ENCODE measurements around the gene CEP112. TPM values are rescaled to one million over a fixed set of nuclear protein-coding genes. Genes with fewer than 3 reads are reported as not detected.

CEP112 gene
- total RNA-seq, 1 donor from 2014 or later, result 9.7 TPM

DNA sequence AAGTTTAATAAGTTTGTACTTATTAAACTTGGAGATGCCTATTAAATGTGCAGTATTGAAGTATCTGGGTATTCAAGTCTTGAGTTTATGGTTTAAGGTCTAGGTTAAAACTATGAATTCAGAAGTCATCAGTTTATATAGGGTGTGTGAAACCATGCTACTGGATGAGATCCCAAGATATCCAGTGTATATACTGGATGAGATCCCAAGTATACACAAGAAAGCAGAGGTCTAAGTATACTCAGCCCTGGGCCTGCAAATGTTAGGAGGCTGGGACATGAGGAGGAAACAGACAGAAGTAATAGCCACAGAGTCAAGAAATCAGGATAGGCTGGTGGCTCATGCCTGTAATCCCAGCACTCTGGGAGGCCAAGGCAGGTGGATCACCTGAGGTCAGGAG is 436.1 kb downstream of the CEP112 start:
- Histone ChIP-seq H3K4me3 (no peak overlapping the region), H3K36me3 (no peaks in the 10 kb centered on the region), H3K4me2 (no peak overlapping the region), H3K79me2 (ENCODE audit: low read depth) (no peaks in the 10 kb centered on the region), H3K27me3 (no peaks in the 10 kb centered on the region), H3F3A (ENCODE audit: low read depth) (no peaks in the 10 kb centered on the region), H4K20me1 (ENCODE audit: low read depth) (no peaks in the 10 kb centered on the region), H3K4me1 (no peaks in the 10 kb centered on the region), H3K27ac (no peak overlapping the region), H3K9me3 (ENCODE audit: low read depth) (no peaks in the 10 kb centered on the region), H3K9ac (no peak overlapping the region), H2AFZ (replicated peaks) (no peak overlapping the region)
- no peak for DNase-seq (ENCODE audit: low spot score)
- peaks cover 6% of the 10 kb centered on the region for H3K4me1 Mint-ChIP-seq
- H3K27me3 Mint-ChIP-seq (ENCODE audit: insufficient read depth, low read depth), result peaks cover 2% of the 10 kb centered on the region
- no peaks in the 10 kb centered on the region for H3K9me3 Mint-ChIP-seq
- TF ChIP-seq, protein P1, sequence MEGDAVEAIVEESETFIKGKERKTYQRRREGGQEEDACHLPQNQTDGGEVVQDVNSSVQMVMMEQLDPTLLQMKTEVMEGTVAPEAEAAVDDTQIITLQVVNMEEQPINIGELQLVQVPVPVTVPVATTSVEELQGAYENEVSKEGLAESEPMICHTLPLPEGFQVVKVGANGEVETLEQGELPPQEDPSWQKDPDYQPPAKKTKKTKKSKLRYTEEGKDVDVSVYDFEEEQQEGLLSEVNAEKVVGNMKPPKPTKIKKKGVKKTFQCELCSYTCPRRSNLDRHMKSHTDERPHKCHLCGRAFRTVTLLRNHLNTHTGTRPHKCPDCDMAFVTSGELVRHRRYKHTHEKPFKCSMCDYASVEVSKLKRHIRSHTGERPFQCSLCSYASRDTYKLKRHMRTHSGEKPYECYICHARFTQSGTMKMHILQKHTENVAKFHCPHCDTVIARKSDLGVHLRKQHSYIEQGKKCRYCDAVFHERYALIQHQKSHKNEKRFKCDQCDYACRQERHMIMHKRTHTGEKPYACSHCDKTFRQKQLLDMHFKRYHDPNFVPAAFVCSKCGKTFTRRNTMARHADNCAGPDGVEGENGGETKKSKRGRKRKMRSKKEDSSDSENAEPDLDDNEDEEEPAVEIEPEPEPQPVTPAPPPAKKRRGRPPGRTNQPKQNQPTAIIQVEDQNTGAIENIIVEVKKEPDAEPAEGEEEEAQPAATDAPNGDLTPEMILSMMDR (IDR thresholded peaks at IDR 0.05), result no peak
- TF ChIP-seq EZH2phosphoT487 (IDR thresholded peaks at IDR 0.05) (no peak), EZH2 (IDR thresholded peaks at IDR 0.05) (no peak)
- H3K36me3 Mint-ChIP-seq, result peaks cover 4% of the 10 kb centered on the region
- H3K27ac Mint-ChIP-seq, result no peak overlapping the region
- H3K4me3 Mint-ChIP-seq, result no peak overlapping the region

DNA sequence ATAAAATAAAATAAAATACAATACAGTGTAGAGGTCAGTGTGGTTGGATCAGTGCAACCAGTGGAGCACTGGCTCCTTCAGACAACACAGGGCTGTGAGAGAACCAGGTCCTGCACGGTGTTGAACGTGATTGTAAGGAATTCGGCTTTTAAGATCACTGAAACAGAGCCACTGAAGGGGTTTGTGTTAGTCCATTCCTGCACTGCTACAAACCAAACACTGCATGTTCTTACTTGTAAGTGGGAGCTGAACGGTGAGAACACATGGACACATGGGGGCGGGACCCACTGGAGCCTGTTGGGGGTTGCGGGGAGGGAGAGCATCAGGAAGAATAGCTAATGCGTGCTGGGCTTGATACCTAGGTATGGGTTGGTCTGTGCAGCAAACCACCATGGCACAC is 437.3 kb downstream of the CEP112 start:
- no peaks in the 10 kb centered on the region for H3K79me2 ChIP-seq (ENCODE audit: low read depth)
- H3K9me3 ChIP-seq (ENCODE audit: low read depth), result no peaks in the 10 kb centered on the region
- no peaks in the 10 kb centered on the region for H3K27me3 ChIP-seq
- no peak overlapping the region for H3K9ac ChIP-seq
- DNase-seq (ENCODE audit: low spot score), result no peak
- H4K20me1 ChIP-seq (ENCODE audit: low read depth), result no peaks in the 10 kb centered on the region
- H3K27me3 Mint-ChIP-seq (ENCODE audit: insufficient read depth, low read depth), result peaks cover 2% of the 10 kb centered on the region
- H3K4me3 ChIP-seq, result no peak overlapping the region
- no peak overlapping the region for H3K4me3 Mint-ChIP-seq
- no peak overlapping the region for H3K27ac Mint-ChIP-seq
- H3K36me3 Mint-ChIP-seq, result peaks cover 4% of the 10 kb centered on the region
- no peaks in the 10 kb centered on the region for H3K9me3 Mint-ChIP-seq
- TF ChIP-seq EZH2 (IDR thresholded peaks at IDR 0.05) (no peak), EZH2phosphoT487 (IDR thresholded peaks at IDR 0.05) (no peak)
- TF ChIP-seq, protein P1 (IDR thresholded peaks at IDR 0.05), result no peak
- H3K4me1 Mint-ChIP-seq, result peaks cover 9% of the 10 kb centered on the region
- H3K36me3 ChIP-seq, result no peaks in the 10 kb centered on the region
- no peaks in the 10 kb centered on the region for H3K4me1 ChIP-seq
- H3F3A ChIP-seq (ENCODE audit: low read depth), result no peaks in the 10 kb centered on the region
- H3K4me2 ChIP-seq, result no peak overlapping the region
- H3K27ac ChIP-seq, result no peak overlapping the region
- no peak overlapping the region for H2AFZ ChIP-seq (replicated peaks)

DNA sequence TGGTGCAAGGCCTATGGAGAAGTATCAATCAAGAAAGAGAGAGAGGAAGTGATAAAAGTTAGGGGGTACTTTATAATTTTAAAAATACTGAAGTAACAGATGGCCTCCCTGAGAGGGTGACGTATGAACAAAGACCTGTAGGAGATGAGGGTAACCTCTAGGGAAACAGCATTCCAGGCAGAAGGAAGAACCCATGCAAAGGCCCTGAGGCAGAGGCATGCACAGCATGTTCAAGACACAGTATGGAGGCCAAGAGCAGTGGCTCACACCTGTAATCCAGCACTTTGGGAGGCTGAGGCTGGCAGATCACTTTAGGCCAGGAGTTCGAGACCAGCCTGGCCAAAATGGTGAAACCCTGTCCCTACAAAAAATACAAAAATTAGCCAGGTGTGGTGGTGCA is 437.9 kb downstream of the CEP112 start:
- Mint-ChIP-seq H3K4me1 (peaks cover 9% of the 10 kb centered on the region), H3K4me3 (no peak overlapping the region), H3K27ac (no peak overlapping the region), H3K9me3 (no peaks in the 10 kb centered on the region), H3K27me3 (ENCODE audit: insufficient read depth, low read depth) (peaks cover 2% of the 10 kb centered on the region), H3K36me3 (peaks cover 4% of the 10 kb centered on the region)
- no peak overlapping the region for H2AFZ ChIP-seq (replicated peaks)
- no peaks in the 10 kb centered on the region for H3K36me3 ChIP-seq
- H3K4me1 ChIP-seq, result no peaks in the 10 kb centered on the region
- DNase-seq (ENCODE audit: low spot score), result no peak
- H3F3A ChIP-seq (ENCODE audit: low read depth), result no peaks in the 10 kb centered on the region
- H3K27ac ChIP-seq, result no peak overlapping the region
- no peaks in the 10 kb centered on the region for H4K20me1 ChIP-seq (ENCODE audit: low read depth)
- H3K9ac ChIP-seq, result no peak overlapping the region
- TF ChIP-seq, protein P1 (IDR thresholded peaks at IDR 0.05), result no peak
- TF ChIP-seq EZH2 (IDR thresholded peaks at IDR 0.05) (no peak), EZH2phosphoT487 (IDR thresholded peaks at IDR 0.05) (no peak)
- H3K4me2 ChIP-seq, result no peak overlapping the region
- H3K9me3 ChIP-seq (ENCODE audit: low read depth), result no peaks in the 10 kb centered on the region
- H3K79me2 ChIP-seq (ENCODE audit: low read depth), result no peaks in the 10 kb centered on the region
- H3K4me3 ChIP-seq, result no peak overlapping the region
- no peaks in the 10 kb centered on the region for H3K27me3 ChIP-seq

All from neural progenitor cell (in vitro differentiated cells).